ENCODE data around the gene LMOD2.

The LMOD2 gene

DNA sequence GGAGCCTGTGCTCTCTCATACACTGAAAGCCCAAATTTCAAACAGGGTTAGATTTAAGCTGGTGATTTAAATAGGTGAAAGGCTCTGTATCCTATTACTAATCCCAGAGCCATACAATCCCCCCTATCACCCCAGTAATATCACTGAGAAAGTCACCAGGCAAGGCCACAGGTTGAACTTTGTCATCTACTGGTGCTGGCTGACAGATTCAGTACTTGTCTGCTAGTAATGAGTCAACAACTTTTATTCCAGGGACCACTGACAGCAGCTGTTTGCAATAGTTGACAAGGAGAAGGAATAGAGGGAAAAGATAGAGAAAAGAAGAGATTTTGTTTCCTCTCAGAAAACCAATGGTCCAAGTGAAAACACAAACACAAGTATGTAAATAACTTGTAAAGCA, 43.6 kb upstream of the LMOD2 start:
- H3K36me3 ChIP-seq (ENCODE audit: low read depth): no peaks in the 10 kb centered on the region

DNA sequence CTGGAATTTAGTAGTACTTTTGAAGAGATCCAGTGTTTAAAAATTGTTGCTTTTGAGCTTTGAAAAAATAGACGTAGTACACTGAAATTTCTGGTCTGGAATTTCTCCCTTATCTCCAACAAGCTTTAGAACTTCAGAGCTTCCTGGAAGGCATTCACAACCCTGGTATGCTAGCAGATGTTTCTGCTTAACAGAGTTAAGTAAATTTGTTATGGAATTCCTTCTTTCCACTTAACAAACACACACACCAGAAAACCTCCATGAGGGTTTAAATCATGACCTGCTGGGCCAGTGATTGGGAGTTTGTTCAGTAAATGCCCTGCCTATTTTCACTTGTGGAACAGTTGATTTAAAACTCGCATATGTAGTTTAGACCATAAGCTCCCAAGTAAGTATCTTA, 40.3 kb upstream of the LMOD2 start:
- Histone ChIP-seq H3K4me1 (ENCODE audit: insufficient read depth, poor library complexity, severe bottlenecking) (no peaks in the 10 kb centered on the region), H3K4me3 (ENCODE audit: severe bottlenecking) (no peak overlapping the region), H3K27me3 (ENCODE audit: insufficient read depth, poor library complexity, severe bottlenecking) (no peaks in the 10 kb centered on the region), H3K9me3 (ENCODE audit: severe bottlenecking) (no peaks in the 10 kb centered on the region), H3K36me3 (ENCODE audit: low read depth) (no peaks in the 10 kb centered on the region), H3K27ac (ENCODE audit: poor library complexity, severe bottlenecking) (no peak overlapping the region)
- ATAC-seq (ENCODE audit: low read depth): no peak
- TF ChIP-seq, protein P1, sequence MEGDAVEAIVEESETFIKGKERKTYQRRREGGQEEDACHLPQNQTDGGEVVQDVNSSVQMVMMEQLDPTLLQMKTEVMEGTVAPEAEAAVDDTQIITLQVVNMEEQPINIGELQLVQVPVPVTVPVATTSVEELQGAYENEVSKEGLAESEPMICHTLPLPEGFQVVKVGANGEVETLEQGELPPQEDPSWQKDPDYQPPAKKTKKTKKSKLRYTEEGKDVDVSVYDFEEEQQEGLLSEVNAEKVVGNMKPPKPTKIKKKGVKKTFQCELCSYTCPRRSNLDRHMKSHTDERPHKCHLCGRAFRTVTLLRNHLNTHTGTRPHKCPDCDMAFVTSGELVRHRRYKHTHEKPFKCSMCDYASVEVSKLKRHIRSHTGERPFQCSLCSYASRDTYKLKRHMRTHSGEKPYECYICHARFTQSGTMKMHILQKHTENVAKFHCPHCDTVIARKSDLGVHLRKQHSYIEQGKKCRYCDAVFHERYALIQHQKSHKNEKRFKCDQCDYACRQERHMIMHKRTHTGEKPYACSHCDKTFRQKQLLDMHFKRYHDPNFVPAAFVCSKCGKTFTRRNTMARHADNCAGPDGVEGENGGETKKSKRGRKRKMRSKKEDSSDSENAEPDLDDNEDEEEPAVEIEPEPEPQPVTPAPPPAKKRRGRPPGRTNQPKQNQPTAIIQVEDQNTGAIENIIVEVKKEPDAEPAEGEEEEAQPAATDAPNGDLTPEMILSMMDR (IDR thresholded peaks at IDR 0.05; ENCODE audit: poor library complexity, severe bottlenecking): no peak
- no peak for DNase-seq (ENCODE audit: low spot score)

More for the DNA sequence above, 43.6 kb upstream of the LMOD2 start:
- no peaks in the 10 kb centered on the region for H3K27me3 ChIP-seq (ENCODE audit: insufficient read depth, poor library complexity, severe bottlenecking)
- ATAC-seq (ENCODE audit: low read depth) (no peak), DNase-seq (ENCODE audit: low spot score) (no peak)
- no peaks in the 10 kb centered on the region for H3K4me1 ChIP-seq (ENCODE audit: insufficient read depth, poor library complexity, severe bottlenecking)
- H3K9me3 ChIP-seq (ENCODE audit: severe bottlenecking): no peaks in the 10 kb centered on the region
- TF ChIP-seq, protein P1 (IDR thresholded peaks at IDR 0.05; ENCODE audit: poor library complexity, severe bottlenecking): no peak
- no peak overlapping the region for H3K27ac ChIP-seq (ENCODE audit: poor library complexity, severe bottlenecking)
- H3K4me3 ChIP-seq (ENCODE audit: severe bottlenecking): no peak overlapping the region

DNA sequence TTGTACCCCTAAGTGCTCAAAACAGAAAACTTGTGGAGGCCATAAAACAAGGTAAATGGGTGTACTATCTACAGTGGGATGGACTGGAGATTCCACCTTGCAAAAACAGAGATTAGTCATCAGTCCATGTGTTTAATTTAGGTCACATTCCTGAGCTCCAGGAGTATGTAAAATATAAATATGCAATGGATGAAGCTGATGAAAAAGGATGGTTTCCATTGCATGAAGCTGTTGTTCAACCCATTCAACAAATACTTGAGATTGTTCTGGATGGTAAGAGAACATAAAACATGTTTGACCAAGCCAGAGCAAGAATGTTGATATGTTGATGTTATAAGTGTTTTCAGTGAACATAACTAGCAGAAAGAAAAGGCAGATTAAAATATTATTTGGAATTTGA, 39.4 kb upstream of the LMOD2 start:
- H3K4me1 ChIP-seq (ENCODE audit: insufficient read depth, poor library complexity, severe bottlenecking): no peaks in the 10 kb centered on the region
- DNase-seq (ENCODE audit: low spot score): no peak
- no peak overlapping the region for H3K27ac ChIP-seq (ENCODE audit: poor library complexity, severe bottlenecking)
- no peaks in the 10 kb centered on the region for H3K27me3 ChIP-seq (ENCODE audit: insufficient read depth, poor library complexity, severe bottlenecking)
- no peaks in the 10 kb centered on the region for H3K36me3 ChIP-seq (ENCODE audit: low read depth)
- no peaks in the 10 kb centered on the region for H3K9me3 ChIP-seq (ENCODE audit: severe bottlenecking)
- TF ChIP-seq, protein P1 (IDR thresholded peaks at IDR 0.05; ENCODE audit: poor library complexity, severe bottlenecking): no peak
- H3K4me3 ChIP-seq (ENCODE audit: severe bottlenecking): no peak overlapping the region
- ATAC-seq (ENCODE audit: low read depth): no peak

DNA sequence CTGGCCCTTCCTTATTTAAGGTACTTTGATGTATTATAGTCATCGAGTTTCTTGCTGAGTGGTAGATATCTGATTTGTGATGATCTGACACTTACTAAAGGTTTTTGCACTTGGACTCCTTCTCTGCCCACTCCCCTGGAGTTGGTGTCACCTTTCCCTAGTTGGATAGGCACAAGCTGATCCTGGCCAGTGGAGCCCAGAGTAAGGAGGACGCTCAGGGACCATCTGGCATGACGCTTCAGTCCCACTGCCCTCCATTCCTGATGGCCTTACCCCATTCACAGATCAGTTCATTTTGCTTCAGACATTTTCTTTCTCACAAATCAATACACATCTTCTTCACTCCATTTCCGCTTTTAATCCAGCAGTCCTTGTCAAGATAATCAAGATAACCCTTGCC, 34.0 kb upstream of the LMOD2 start:
- DNase-seq (ENCODE audit: low spot score): no peak
- TF ChIP-seq, protein P1 (IDR thresholded peaks at IDR 0.05; ENCODE audit: poor library complexity, severe bottlenecking): no peak
- Histone ChIP-seq H3K27ac (ENCODE audit: poor library complexity, severe bottlenecking) (no peak overlapping the region), H3K36me3 (ENCODE audit: low read depth) (no peaks in the 10 kb centered on the region), H3K4me3 (ENCODE audit: severe bottlenecking) (no peak overlapping the region), H3K4me1 (ENCODE audit: insufficient read depth, poor library complexity, severe bottlenecking) (no peaks in the 10 kb centered on the region), H3K9me3 (ENCODE audit: severe bottlenecking) (no peaks in the 10 kb centered on the region), H3K27me3 (ENCODE audit: insufficient read depth, poor library complexity, severe bottlenecking) (no peaks in the 10 kb centered on the region)
- no peak for ATAC-seq (ENCODE audit: low read depth)

DNA sequence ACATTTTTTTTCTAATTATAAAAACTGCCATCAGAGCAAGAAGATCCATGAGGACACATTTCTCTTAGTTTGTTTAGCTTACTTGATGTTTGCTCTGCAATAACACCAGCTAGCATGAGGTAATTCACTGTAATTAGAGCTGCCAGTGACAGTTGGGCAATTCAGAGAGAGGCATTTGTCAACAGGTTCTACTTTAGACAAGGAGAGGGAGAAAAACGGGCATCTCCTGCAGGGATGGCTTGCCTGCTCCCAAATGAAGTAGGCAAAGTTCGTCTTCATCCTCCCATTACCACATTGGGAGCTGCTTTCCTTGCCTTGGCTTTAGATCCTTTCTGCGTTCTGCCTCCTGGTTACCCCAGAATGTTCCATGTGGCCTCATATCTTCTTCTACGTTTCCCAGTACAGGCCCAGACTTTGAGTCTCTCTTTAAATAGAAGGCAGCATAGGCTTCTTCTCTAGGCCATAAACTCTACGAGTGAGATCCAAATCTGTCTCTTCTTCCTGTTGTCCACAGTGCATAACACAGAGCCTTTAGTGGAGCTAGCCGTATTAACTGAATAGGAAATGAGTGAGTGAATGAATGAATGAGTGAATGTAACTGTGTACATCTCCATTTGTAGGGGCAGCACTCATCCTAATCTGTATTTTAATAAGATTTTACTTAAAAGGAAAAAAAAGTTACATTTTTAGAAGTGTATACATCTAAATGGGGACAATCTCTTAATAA, 32.8 kb upstream of the LMOD2 start:
- H3K27me3 ChIP-seq (ENCODE audit: insufficient read depth, poor library complexity, severe bottlenecking): no peaks in the 10 kb centered on the region
- no peaks in the 10 kb centered on the region for H3K36me3 ChIP-seq (ENCODE audit: low read depth)
- H3K27ac ChIP-seq (ENCODE audit: poor library complexity, severe bottlenecking): no peak overlapping the region
- DNase-seq (ENCODE audit: low spot score) (no peak), ATAC-seq (ENCODE audit: low read depth) (no peak)
- no peaks in the 10 kb centered on the region for H3K9me3 ChIP-seq (ENCODE audit: severe bottlenecking)
- H3K4me1 ChIP-seq (ENCODE audit: insufficient read depth, poor library complexity, severe bottlenecking): no peaks in the 10 kb centered on the region
- TF ChIP-seq, protein P1 (IDR thresholded peaks at IDR 0.05; ENCODE audit: poor library complexity, severe bottlenecking): no peak
- no peak overlapping the region for H3K4me3 ChIP-seq (ENCODE audit: severe bottlenecking)

All from RWPE2 (cell line).